Pancreas (tissue), 10 donors: ENCODE data around the gene ATF5. TPM values are rescaled to one million over a fixed set of nuclear protein-coding genes. Genes with fewer than 3 reads are reported as not detected.

Experiments used
- ATAC-seq, 4 donors: fragments of 200-7000 bp; cut with Tn5 transposase; one replicate each; pipeline versions ENCODE4 v1.8.0 to v1.9.1; 2020; ENCODE audit warnings: mild to moderate bottlenecking in 4 of 4, moderate library complexity in 4 of 4
- DNase-seq, 6 donors: peaks; one replicate each; pipeline ENCODE4 v3.0.0-alpha.2; 2020
- FAIRE-seq: peaks from 2 replicates; lab custom pipeline; 2012; peaks lifted over from hg19 to GRCh38; lab: Jason Lieb, UNC
- H3K27ac ChIP-seq, 4 donors: fragments of 200-600 bp; sonication (generic); 1 replicate in 3 of 4; 2 replicates in 1 of 4; pipeline versions ENCODE4 v1.5.0 to v1.8.0; 2020
- H3K27me3 ChIP-seq, 4 donors: fragments of 200-600 bp; one replicate each; pipeline ENCODE4 v1.8.0; 2021
- H3K36me3 ChIP-seq, 3 donors: fragments of 200-600 bp; sonication (generic) in 1 of 3; one replicate each; pipeline versions ENCODE4 v1.5.0 to v1.8.0; 2020 to 2021
- H3K4me1 ChIP-seq, 3 donors: fragments of 200-600 bp; one replicate each; pipeline ENCODE4 v1.8.0; 2021
- H3K4me3 ChIP-seq, 4 donors: fragments of 200-600 bp; sonication (generic) in 2 of 4; one replicate each; pipeline versions ENCODE4 v1.5.0 to v1.8.0; 2020 to 2021
- H3K9me3 ChIP-seq, 4 donors: fragments of 200-600 bp; one replicate each; pipeline ENCODE4 v1.8.0; 2021
- CTCF ChIP-seq, 4 donors: fragments of 200-600 bp; sonication (generic) in 3 of 4; IDR thresholded peaks; one replicate each; pipeline versions ENCODE4 v1.5.0 to v1.8.0; 2021; ENCODE audit warnings: antibody characterized with exemption in 4 of 4
- WGBS, 2 donors: extraction: QIAGEN DNeasy Blood & Tissue Kit; methylation state at CpG; one replicate each; pipeline ENCODE4 v1.1.7; 2013; 5-methylcytosine and 5-hydroxymethylcytosine counted together
- intact Hi-C, 3 donors: fragments of 100-400 bp; cut with DNase I; formaldehyde crosslinking; loops; one replicate each; pipeline versions ENCODE4 v1.11.1 to v1.14.2; 2022
- polyA plus RNA-seq, 2 donors: library from polyadenylated mRNA; stranded (reverse); fragments of 200-250 nt; gene quantifications; one replicate each; pipeline ENCODE4 v1.2.3, GENCODE V29; 2013
- total RNA-seq, 6 donors: library from RNA; stranded (reverse); fragmentation: NEBNext Ultra II Directional in 4 of 6; extraction: Animal tissue kit (Norgen Biotek cat#: 25700) in 4 of 6; gene quantifications; one replicate each; pipeline versions ENCODE4 v1.2.1 to v1.2.4, GENCODE V29; 2021 to 2023
- donor health status: healthy with polysubstance abuse.
- donor health status: DM: no; HTN: no; CAD: no; lungs with moderate emphysema.
- donor health status: DM: no; HTN: no; CAD: no.
- donor health status: control.
- donor health status: control.
- donor health status: Bipolar disorder and iron deficiency.
- donor health status: DM: yes; HTN: yes; CAD: no.
- donor health status: DM: no; HTN: no; CAD: no.
- donor health status: DM: no; HTN: no; CAD: no.
- donor health status: DM: yes; HTN: yes; CAD: no.

The ATF5 gene
- total and polyA plus RNA-seq, 8 donors: 8.2 to 25.7 (median 13.1) TPM

GRCh38 chr19:49887037-49887664 lies 41.9 kb upstream of the ATF5 start:
- intact Hi-C loops: no loop called here
- peak in 1 of 6 donors; percentile 15 for DNase-seq

DNA sequence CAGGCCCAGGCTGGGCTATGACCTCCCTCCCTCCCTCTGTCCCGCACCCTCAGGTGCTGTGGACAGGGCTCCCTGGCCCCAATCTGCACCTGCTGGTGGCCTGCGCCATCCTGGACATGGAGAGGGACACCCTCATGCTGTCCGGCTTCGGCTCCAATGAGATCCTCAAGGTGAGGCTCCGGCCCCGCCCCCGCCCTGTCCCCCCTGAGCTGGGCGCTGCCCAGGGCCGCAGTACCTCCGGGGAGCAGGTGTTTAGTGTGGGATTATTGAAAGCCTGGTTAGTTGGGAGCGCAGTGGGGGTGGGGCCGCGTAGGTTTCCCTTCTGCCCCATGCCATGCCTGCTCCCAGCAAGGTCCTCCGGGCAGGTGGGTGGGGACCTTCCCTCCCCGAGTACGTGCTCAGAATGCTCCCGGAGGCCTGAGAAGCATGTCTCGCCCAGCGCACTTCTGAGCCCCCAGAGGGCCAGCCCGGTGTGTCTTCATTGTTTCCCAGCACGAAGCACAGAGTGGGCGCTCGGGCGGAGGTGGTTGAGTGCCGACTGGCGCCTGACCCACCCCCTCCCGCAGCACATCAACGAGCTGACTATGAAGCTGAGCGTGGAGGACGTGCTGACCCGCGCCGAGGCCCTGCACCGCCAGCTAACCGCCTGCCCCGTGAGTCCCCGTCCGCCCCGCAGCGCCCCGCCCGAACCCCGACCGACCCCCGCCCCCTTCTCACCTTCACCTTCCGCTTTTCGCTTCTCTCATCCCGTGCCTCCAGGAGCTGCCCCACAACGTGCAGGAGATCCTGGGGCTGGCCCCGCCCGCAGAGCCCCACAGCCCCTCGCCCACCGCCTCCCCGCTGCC lies 41.1 kb upstream of the ATF5 start:
- ATAC-seq (no peak), DNase-seq (peak in 2 of 6 donors; percentile 20 to 79), FAIRE-seq (no peak)
- Histone ChIP-seq H3K9me3 (no peaks in the 10 kb centered on the region), H3K27ac (no peak overlapping the region), H3K36me3 (peaks cover 9 to 27% (median 18%) of the 10 kb centered on the region in 3 donors), H3K4me3 (no peak overlapping the region), H3K4me1 (no peaks in the 10 kb centered on the region), H3K27me3 (no peaks in the 10 kb centered on the region)
- TF ChIP-seq CTCF (IDR thresholded peaks at IDR 0.05): no peak
- WGBS, 2 donors: 45 to 87% methylated on average over 49 to 54 of the region's 54 CpGs
- intact Hi-C loops: no loop called here

More at GRCh38 chr19:49887037-49887664, 41.9 kb upstream of the ATF5 start:
- Histone ChIP-seq H3K9me3 (no peaks in the 10 kb centered on the region), H3K36me3 (peaks cover 9 to 34% (median 24%) of the 10 kb centered on the region in 3 donors), H3K27me3 (no peaks in the 10 kb centered on the region), H3K4me1 (no peaks in the 10 kb centered on the region), H3K4me3 (no peak overlapping the region), H3K27ac (no peak overlapping the region)
- no peak for FAIRE-seq
- no peak for ATAC-seq
- TF ChIP-seq CTCF (IDR thresholded peaks at IDR 0.05): no peak
- 75 to 85% methylated on average over 22 to 23 of the region's 23 CpGs for WGBS, 2 donors

DNA sequence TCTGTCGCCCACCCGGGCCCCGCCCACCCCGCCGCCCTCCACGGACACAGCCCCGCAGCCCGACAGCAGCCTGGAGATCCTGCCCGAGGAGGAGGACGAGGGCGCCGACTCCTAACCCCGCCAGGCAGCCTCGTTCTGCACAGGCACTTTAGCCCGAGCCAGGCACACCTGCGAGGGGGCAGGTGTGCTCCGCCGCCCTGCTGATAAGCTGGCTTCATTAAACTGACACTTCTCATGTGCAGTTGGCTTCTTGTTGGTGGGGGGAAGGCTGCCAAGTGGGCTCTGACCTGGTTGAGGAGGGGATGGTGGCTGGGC lies 40.5 kb upstream of the ATF5 start:
- ATAC-seq (no peak), FAIRE-seq (no peak), DNase-seq (peak in 2 of 6 donors; percentile 12 to 23)
- Histone ChIP-seq H3K4me1 (no peaks in the 10 kb centered on the region), H3K36me3 (peaks cover 9 to 21% (median 12%) of the 10 kb centered on the region in 3 donors), H3K4me3 (no peak overlapping the region), H3K27me3 (no peaks in the 10 kb centered on the region), H3K9me3 (no peaks in the 10 kb centered on the region), H3K27ac (no peak overlapping the region)
- WGBS, 2 donors: 30 to 77% methylated on average over 15 to 18 of the region's 18 CpGs
- intact Hi-C loops: no loop called here
- no peak for TF ChIP-seq CTCF (IDR thresholded peaks at IDR 0.05)

- H3K36me3 ChIP-seq: peaks cover 3 to 14% (median 5%) of the 10 kb centered on the region in 3 donors
- H3K27me3 ChIP-seq: no peaks in the 10 kb centered on the region
- WGBS, 2 donors: 92 to 93% methylated on average over 23 of the region's 23 CpGs
- TF ChIP-seq CTCF (IDR thresholded peaks at IDR 0.05): no peak
- no peak overlapping the region for H3K27ac ChIP-seq
- intact Hi-C loops: no loop called here
- no peaks in the 10 kb centered on the region for H3K9me3 ChIP-seq
- H3K4me3 ChIP-seq: no peak overlapping the region
- ATAC-seq (peak in 1 of 4 donors; percentile 1), FAIRE-seq (no peak), DNase-seq (peak in 2 of 6 donors; percentile 14 to 28)
- no peaks in the 10 kb centered on the region for H3K4me1 ChIP-seq
Measured at GRCh38 chr19:49889038-49889686, 39.8 kb upstream of the ATF5 start.
